HG03439 (cell line): ENCODE data around the gene ESAM.

Experiments used
- ATAC-seq: cut with Tn5 transposase; IDR thresholded peaks from one replicate; pipeline ENCODE4 v1.9.1; 2021; ENCODE audit warnings: mild to moderate bottlenecking, moderate library complexity; ENCODE audit not compliant: unreplicated experiment

The ESAM gene

DNA sequence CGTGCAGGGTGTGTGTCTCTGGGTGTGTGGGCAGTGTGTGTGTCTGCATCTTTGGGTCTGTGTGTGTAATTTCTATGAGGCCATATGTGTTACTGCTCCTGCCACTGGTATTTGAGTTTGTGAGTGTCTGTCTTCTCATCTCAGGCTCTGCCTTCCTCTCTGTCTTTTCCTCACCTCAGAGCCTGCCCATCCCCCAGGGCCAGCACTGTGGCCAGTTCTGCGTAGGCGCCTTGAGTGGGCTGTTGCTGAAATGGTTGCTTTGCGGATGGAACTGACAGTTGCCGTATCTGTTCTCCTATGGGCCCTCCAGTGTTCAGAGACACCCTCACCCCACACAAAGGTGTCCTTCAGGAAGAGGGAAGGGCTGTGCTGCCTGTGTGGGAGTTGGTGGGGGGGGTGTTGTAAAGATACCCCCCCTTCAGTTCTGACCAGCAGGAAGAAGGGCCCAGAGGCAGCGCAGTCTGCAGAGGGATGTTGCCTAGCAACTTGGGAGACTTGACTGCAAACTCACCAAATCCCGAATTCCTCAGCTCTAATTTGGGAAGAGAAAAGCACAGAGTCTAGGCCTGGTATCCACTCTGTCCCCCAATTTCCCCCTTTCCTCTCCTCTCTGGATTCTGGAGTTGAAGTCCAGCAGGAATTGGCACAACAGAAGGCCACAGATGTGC lies 24.3 kb downstream of the ESAM start:
- no peak for ATAC-seq

DNA sequence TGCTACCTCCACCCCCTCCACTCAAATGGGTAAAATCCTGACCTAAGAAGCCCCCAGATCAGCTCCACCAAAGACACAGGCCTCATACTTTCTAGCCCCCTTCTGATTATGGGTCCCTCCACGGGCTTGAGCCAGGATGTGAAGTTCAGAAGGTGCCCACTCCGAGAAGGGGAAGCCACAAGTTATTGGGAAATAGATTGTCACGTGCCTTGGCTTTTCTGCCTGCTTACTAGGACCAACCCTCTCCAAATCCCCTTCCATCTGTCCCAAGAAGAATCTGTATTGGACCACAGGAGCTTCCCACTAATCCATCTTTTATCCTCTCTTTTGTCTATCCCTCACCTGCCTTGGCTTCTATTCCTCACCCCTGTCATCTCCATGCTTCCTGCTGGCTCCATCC lies 25.4 kb downstream of the ESAM start:
- ATAC-seq = no peak

DNA sequence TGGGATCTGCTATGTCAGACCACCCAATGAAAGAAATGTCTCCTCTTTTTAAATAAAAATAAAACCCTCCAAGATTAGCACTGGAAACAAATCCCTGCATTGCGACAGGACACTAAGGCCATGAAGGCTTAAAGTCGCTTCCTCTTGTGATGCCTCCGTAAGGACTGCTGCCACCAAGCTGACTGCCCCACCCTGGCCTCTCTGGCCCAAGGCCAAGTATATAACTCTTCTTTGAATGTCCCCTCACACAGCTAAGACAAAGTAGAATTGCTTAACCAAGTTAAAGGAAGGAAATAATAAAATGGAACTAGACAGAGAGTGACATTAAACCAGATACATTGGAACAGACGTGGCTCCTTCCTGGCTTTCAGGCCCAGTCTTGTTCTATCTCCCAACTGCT lies 29.9 kb downstream of the ESAM start:
- ATAC-seq = no peak

DNA sequence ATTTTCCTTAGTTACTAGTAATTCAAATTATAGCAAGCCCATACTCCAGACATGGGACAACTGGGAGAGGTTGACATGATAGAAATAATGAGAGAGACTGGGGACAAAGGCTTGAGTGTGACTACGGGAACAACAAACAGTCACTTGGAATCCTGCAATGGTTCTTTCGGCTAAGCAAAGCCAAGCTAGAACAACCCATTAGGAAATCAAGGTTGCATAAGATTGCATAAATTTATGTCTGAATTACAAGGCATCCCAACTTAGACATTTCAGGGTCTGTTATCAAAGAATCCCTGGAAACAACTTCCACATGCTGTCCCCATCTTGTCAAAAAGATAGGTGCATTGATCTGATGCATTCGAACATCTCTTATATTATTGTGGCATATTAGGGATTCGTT lies 32.5 kb downstream of the ESAM start:
- ATAC-seq = no peak

DNA sequence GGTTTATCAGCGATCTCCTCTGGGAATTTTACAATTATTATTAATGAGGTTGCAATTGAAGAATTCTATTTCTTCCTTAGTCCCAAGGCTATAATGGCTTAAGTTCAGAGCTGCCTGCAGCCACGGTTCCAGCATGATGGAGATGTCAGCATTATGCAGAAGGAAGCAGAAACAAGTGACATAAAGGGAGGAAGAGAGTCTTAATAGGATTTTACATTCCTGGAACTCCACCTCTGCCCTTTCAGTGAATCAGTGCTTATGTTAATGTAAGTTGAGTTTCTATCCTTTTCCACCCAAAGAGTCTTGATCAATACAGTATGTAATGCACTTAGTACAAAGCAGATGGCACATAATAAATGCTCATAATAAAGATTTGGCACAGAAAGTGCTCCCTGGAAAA lies 34.0 kb downstream of the ESAM start:
- no peak for ATAC-seq

DNA sequence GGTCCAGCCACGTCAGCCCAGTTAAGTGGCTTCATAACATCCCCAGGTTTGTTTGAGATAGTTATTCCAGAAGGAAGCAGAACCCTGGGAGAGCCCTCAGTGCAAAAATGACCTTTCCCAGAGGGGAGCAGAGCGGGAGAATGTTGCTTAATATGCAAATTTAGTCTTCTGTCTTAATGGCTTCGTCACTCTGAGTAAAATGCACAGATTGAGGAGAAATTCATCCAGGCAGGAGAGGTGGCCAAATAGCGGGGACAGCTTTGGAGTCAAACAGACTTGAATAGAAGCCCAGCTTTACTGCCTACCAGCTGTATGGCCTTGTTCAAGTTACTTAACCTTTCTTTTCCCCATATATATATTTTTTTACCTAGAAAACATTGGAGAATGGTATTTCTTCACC lies 34.6 kb downstream of the ESAM start:
- no peak for ATAC-seq

DNA sequence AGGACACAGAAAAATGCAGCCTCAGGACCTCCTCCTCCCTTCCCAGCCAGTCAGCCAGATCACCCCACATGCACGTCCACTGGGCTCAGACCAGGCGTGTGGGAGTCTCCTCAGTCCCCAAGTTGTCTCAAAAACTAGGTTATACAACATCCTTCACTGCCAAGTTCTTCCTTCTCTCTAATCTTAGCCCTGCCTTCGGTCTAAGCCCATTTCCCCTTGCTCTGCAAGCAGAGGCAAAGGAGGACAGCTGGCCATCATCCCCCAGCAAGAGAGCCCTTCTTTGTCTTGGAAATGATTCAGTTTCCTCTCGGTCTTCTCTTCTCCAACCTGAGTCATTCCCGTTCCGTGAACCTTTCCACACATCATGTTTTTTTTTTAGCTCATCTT lies 36.4 kb downstream of the ESAM start:
- ATAC-seq = no peak

DNA sequence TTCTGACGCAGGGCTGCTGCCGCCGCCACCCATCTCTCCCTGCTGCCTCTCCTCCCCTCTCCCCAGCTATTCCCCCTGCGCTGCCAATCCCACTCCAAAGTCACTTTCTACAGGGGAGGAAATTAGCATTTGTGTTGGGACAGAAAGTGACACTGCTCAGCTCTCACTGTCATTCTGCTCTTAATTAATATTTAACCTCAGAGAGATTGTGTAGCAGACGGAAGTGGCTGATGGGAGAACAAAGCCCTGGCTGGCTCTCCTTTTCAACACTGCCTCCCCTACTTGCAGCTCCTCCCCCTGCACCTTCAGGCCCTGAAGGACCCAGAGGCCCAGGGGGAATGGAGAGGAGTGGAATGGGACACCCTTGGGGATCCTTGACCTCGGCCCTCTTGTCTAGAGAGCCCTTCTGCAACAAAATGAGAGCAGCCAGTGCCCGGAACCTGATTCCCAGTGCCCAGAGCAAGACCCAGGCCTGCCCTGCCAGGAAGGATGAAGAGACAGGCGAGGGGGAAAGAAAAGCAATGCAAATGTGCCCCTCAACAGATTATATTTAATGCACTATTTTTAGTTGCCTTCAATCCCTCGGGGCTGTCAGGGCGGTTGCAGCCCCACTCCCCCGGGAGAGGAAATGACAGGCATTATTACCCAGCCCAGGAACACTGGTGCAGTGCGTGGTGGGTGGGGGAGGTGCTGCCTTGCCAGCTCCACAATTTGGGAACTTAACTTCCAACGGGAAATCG lies 36.9 kb downstream of the ESAM start:
- ATAC-seq = peak; percentile 78

DNA sequence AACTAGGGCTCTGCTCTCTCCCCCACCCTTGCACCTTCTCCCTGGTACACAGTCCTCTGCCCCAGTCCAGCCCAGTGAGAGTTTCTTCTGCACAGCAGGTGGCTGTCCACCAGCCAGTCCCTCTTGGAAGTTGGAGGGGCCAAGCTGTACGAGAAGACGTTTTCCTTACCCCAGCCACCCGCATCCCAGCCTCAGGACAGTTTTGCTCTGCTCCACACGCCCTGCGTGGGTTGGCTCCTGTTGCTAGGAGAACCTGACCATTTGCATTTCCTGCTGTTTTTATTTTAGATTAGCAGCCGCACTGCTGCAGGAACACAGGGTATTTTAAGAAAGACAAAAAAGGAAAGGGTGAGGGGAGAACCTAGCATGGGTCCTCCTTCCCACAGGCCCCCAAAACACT lies 39.9 kb downstream of the ESAM start:
- no peak for ATAC-seq

DNA sequence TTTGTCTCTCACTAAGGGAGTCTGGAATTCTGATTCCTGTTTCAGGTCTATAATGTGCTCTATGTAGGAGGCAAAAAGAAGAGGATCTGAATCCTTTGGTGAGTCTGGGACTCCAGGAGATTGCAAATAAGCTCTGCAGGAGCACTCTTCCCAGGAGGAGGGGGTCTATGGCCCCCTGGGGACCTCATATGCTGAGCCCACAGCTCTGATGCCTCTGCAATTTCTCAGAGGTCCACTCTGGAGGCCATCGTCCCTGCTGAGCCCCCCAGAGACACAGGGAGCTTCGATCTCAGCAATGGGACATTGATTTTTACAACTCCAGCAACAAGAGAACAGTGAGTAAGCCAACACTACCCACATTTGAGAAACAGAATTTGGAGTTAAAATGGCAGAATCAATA lies 42.6 kb downstream of the ESAM start:
- no peak for ATAC-seq

DNA sequence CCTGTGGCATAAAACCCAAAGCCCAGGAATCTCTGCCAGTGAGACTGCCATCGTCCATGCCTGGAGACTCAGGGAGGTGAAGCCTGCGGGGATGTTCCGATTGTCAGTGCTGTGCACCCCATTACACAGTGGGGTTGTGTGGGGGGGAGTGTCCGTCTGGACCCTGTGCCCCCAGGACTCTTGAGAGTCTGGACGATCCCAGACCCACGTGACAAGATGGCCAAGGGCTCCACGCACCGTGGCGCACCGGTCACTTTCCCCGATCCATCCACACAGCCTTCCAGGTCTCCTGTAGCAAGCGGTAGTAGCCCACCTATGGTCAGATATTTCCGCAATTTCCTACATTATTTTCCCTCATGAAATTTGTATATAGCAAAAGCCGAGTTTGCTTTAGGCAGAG lies 43.3 kb downstream of the ESAM start:
- no peak for ATAC-seq

DNA sequence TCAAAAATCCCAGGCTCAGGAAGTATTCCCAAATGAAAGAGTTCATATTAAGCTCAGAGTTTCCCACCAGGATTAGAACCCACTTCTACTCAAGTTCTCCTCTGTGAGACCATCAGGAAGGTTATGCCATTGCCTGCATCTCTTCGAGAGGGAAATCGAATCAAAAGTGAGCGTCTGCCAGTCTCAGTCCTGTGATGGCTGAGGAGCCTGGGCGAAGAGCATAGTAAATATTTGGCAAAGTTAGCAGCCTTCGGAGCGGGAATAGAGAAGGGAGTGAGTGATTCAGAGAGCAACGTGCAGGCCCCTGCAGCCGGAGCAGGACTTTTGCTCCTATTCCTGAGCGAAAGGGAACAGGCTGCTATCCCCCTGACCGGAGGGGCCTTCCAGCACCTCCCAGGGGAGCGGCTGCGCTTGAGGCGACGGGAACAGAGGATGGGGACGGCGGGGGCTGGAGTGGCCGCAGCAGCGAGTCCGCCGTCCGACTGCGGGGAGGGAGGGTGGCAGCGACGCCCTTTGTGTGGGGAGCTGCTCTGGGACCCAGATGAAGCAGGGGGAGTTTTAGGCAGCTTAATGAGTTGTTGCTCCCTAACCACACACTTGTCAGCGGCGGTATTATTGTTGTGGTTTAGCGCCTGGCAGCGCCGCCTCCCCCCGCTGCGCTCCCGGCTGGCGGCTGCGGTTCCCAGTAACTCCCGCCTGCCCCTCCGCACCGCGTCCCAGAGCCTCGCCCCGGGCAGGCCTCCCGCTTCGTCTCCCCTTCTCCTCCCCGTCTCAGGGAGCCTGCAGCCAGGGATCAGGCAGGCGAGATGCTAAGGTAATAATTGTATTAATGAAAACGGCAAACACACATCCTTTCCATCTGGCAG lies 44.1 kb downstream of the ESAM start:
- no peak for ATAC-seq

DNA sequence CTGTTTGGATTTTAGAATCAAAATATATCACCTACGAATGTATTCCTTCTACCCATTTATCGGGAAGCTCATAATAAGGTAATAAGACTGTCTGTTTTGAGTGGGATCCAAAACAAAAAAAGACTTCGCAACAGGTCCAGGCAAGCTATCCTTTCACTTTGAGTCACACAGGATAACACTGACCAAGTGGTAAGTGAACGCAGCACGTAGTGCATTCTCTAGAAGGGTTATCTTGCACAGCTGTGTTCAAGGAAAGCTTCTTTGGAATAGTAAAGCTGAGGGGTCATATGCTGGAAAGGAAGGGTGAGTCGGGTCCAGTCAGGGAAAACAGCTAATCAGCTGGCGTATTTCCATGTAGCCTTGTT lies 44.7 kb downstream of the ESAM start:
- no peak for ATAC-seq

DNA sequence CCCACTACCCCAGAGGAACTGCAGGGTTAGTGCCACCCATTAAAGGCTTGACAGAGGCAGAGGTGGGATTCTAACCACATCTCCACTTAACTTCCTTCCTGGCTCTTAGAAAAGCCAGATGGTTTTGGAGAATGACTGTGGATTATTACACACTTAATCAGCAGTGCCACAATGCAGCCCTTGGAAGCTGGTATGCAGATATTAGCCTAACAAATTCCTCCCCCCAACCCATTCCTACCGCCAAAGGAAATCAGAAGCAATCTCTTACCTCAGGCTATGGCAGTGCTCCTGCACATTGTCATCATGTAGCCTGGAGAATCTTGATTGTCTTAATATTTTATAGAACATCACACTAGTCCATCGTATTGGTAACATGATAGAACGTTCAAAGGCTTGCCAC lies 45.5 kb downstream of the ESAM start:
- no peak for ATAC-seq

DNA sequence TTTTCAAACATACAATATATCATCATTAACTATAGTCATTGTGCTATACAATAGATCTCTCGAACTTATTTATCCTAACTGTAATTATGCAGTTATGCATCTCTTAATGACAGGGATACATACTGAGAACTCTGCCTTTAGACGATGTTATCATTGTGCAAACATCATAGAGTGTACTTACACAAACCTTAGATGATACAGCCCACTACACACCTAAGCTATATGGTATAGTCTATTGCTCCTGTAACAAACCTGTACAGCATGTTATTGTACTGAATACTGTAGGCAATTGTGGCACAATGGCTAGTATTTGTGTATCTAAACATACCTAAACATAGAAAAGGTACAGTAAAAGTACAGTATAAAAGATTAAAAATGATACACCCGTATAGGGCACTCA lies 49.7 kb downstream of the ESAM start:
- ATAC-seq = no peak

DNA sequence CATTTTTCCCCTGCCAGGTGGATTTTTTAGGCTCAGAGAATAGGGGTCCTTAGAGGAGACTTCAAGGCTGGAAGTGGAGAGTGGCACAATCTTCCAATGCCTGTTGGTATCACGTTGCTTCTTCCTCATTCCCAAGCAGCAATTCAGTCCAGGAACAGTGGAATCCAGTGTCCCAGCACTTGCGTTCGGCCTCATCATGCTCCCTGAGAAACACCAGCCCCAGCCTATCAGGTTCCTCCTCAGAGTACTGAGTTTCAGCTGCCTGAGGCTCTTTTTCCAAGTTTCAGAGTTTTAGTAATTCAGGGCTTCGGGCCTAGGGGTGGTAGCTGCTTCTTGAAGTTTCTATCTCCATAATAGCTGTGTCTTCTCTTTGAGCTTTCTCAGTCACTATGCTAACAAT lies 54.3 kb downstream of the ESAM start:
- no peak for ATAC-seq
